ENCODE measurements around the gene PRRX1. TPM values are rescaled to one million over a fixed set of nuclear protein-coding genes. Genes with fewer than 3 reads are reported as not detected.

PRRX1 gene
- total RNA-seq, 4 donors from 2014 or later: 25.4 to 44.0 (median 40.6) TPM

DNA sequence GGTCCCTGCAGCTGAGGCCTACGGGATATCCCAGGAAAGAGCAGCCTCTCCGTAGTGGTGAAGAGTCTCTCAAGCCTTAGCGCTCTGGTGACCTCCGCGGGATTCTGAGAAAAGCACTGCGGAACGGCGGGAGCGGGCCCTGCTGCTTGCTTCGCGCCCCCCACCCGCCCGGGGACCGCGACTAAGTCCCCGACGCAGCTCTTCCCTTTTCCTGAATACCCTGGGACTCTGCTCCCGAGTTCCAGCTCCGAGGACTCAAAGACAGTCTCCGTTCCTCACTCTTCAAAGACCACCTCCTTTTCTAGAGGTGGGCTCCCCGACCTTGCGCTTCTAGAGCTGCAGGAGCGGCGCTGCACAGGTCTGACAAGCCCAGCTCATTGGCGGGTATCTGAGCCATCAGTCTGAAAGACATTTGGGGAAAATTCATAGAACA, 3.6 kb upstream of the PRRX1 start:
- no peak for ATAC-seq (ENCODE audit: low FRiP score)
- TF ChIP-seq, protein P1, sequence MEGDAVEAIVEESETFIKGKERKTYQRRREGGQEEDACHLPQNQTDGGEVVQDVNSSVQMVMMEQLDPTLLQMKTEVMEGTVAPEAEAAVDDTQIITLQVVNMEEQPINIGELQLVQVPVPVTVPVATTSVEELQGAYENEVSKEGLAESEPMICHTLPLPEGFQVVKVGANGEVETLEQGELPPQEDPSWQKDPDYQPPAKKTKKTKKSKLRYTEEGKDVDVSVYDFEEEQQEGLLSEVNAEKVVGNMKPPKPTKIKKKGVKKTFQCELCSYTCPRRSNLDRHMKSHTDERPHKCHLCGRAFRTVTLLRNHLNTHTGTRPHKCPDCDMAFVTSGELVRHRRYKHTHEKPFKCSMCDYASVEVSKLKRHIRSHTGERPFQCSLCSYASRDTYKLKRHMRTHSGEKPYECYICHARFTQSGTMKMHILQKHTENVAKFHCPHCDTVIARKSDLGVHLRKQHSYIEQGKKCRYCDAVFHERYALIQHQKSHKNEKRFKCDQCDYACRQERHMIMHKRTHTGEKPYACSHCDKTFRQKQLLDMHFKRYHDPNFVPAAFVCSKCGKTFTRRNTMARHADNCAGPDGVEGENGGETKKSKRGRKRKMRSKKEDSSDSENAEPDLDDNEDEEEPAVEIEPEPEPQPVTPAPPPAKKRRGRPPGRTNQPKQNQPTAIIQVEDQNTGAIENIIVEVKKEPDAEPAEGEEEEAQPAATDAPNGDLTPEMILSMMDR (IDR thresholded peaks at IDR 0.05): no peak
- DNase-seq (ENCODE audit: low spot score): no peak

- DNase-seq (ENCODE audit: low spot score): no peak
- no peak for ATAC-seq (ENCODE audit: low FRiP score)
- TF ChIP-seq, protein P1 (IDR thresholded peaks at IDR 0.05): no peak
Measured at GRCh38 chr1:170660871-170661645, 2.9 kb upstream of the PRRX1 start.

- no peak for DNase-seq (ENCODE audit: low spot score)
- ATAC-seq (ENCODE audit: low FRiP score): no peak
- TF ChIP-seq, protein P1 (IDR thresholded peaks at IDR 0.05): no peak
Measured at GRCh38 chr1:170661646-170662411, 2.1 kb upstream of the PRRX1 start.

DNA sequence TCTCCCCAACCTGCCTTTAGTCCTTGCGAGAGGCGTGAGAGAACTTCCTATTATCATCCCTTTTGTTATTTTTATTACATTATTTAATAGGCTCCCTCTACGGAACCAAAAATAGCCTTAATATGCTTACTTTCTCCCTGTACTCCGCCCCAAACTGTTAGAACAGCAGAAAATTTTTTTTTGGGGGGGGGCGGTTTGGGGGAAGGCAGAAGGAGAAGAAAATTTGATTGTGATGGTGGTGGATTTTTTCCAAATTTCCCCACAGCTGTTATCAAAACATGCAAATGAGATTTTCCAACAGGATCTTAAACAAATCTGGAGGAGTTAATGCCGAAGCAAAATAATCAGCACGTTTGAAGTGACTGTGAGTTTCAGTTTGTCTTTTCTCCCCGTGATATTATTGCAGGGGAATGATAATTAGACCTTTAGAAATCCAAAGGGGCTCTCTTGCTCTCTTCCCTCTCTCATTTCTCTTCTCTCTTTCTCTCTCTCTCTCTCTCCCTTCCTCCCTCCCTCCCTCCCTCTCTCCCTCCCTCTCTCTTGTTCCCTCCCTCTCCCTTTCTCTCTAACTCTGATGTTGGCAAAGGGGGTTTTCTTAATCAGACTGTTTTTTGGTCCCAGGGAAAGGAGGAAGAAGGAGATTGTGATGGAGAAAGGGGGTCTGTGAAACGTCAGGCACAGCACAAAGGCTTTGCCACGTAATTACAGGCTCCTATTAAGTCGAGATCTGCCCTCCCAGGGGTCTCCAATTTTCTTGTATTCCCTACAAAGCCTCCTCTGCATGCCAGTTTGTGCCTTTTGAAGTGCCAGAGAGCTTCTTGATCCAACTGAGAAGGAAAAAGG, 1.1 kb upstream of the PRRX1 start:
- ATAC-seq (ENCODE audit: low FRiP score): no peak
- DNase-seq (ENCODE audit: low spot score): no peak
- TF ChIP-seq, protein P1 (IDR thresholded peaks at IDR 0.05): no peak

DNA sequence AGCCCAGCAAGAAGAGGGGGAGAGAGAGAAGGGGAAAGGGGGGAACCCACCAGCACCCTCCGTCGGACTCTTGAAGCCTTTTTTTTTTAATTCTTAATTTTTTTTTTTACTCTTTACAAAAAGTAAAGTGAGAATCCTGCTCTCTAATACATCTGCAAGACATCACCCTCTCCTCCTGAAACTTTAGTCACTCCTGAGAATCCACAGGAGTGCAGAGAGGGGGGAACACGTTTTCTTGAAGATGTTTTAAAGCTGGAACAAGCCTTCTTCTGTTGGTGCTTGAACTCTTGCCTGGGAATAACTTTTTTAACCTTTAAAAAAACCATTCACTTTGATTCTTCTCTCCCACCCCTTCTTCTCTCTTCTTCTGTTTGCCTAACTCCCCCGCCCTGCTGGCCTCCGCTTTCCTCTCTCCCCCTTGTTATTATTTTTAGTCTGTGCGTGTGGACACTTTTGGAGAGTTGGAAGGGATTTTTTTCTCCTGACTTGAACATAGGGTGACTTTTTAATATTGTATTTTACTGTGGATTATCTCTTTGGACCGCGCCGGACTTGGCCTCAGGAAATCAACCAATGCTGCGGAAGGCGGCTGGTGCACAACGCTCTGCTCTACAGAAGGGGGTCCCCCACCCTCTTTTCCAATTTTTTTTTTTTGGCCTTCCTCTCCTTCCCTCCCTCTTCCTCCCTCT, 383 bp upstream of the PRRX1 start:
- ATAC-seq (ENCODE audit: low FRiP score) (no peak), DNase-seq (ENCODE audit: low spot score) (no peak)
- TF ChIP-seq, protein P1 (IDR thresholded peaks at IDR 0.05): no peak

DNA sequence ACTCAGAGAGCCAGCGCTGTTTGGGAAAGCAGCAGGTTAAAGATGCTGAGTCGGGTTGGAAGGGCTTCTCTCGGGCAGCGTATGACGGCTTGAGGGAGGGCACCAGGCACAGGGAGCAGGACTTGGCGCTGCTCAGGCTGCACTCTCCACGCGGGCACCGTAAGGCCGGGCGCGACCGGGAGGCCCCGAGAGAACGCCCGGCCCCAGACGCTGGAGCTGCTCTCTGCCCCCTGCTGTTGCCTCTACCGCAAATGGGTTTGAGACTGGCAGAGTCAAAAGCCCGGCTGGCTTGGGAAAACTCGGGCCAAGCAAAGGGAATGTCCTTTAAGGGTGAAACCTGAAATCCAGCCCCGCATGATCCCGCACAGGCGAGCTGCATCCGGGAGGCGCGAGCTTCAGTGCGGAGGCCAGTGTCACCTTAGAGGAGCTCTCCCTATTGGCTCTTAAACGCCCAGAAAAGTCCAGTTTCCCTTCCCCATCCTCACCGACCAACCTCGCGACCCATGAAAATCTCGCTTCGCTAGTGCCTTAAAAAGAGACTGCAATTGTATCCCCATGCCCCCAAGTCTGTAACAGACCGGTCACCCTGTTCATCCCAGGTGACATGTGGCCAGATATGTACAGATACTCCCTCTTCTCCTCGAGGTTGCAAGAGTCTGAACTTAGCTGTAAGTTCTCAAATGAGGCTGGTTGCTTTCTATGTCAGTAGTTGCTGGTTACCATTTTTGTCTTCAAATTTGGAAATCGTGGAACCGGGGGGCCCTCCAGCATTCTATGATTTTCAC, 1.1 kb downstream of the PRRX1 start:
- ATAC-seq (ENCODE audit: low FRiP score) (peak; percentile 75), DNase-seq (ENCODE audit: low spot score) (no peak)
- TF ChIP-seq, protein P1 (IDR thresholded peaks at IDR 0.05): no peak
